DMS153 treated with DMSO at 0.1 percent for 48 hours (cell line): ENCODE results near the gene TNFRSF12A.

Experiments used
- DNase-seq: peaks from one replicate; lab custom pipeline; 2025; ENCODE audit not compliant: unreplicated experiment; lab: John Stamatoyannopoulos, UW

TNFRSF12A gene

DNA sequence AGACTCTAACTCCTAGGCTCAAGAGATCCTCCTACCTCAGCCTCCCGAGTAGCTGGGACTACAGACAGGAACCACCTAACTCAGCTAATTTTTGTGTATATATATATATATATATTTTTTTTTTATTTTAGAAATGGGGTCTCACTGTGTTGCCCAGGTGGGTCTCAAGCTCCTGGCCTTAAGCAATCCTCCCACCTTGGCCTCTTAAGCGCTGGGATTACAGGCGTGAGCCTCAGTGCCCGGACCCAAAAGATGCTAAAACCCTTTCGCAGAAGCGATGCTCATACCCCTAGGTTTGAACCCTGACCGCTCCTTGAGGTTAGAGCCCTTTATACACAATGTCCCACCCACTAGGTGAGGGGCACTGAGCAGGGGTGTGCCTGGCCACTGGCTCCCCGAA, 9.7 kb upstream of the TNFRSF12A start:
- DNase-seq: no peak

DNA sequence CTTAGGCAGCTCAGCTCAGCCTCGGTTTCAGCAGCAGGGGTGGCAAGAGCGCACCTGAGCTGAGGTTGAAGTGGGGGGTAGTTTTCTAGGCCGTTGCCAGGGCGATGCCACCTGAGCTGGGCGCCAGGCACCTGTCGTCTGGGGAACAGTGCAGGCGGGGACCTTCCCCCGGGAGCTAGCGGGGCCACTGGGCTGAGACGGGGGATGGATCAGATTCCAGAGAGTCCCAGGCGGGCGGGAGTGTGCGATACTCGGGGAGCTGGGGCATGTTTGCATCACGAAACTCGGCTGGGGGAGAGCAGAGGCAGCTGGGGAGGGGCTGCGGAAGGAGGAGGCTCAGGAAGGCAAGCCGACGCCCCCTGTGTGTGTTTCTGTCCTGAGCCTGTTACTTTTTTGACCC, 7.9 kb upstream of the TNFRSF12A start:
- peak; percentile 22 for DNase-seq

DNA sequence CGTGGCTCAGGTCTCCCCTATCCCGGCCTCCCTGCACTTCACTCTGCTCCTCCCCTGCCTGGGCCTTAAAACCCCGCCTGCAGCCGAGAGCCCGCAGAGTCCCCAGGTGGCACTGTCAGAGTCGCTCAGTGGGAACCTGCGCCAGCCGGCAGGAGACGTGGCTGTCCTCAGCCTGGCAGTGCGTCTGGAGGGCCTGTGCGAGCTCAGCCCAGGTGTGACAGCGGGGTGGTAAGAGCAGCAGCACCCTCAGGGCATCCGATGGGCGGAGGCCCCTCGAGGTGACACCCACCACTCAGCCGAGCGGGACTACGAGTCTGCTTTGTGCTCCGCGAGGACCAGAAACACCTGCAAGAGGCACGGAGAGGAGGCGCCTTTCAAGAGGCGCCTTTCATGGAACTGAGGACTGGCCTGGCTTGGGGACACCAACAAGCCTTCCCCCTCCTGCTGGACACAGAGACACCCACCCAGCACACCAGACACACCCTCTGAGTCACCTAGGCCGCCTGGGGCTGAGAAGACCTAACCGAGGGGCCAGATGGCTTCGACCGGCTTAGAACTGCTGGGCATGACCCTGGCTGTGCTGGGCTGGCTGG, 7.2 kb upstream of the TNFRSF12A start, which contains the start of gene CLDN9:
Gene CLDN9, plus strand, starts transcription at position 96 of the 593 bp plus-strand sequence. Its CDS starts 440 bp downstream, at position 536.
- peak; percentile 53 for DNase-seq

DNA sequence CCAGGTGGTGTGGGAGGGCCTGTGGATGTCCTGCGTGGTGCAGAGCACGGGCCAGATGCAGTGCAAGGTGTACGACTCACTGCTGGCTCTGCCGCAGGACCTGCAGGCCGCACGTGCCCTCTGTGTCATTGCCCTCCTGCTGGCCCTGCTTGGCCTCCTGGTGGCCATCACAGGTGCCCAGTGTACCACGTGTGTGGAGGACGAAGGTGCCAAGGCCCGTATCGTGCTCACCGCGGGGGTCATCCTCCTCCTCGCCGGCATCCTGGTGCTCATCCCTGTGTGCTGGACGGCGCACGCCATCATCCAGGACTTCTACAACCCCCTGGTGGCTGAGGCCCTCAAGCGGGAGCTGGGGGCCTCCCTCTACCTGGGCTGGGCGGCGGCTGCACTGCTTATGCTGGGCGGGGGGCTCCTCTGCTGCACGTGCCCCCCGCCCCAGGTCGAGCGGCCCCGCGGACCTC, 6.6 kb upstream of the TNFRSF12A start:
- DNase-seq: no peak

DNA sequence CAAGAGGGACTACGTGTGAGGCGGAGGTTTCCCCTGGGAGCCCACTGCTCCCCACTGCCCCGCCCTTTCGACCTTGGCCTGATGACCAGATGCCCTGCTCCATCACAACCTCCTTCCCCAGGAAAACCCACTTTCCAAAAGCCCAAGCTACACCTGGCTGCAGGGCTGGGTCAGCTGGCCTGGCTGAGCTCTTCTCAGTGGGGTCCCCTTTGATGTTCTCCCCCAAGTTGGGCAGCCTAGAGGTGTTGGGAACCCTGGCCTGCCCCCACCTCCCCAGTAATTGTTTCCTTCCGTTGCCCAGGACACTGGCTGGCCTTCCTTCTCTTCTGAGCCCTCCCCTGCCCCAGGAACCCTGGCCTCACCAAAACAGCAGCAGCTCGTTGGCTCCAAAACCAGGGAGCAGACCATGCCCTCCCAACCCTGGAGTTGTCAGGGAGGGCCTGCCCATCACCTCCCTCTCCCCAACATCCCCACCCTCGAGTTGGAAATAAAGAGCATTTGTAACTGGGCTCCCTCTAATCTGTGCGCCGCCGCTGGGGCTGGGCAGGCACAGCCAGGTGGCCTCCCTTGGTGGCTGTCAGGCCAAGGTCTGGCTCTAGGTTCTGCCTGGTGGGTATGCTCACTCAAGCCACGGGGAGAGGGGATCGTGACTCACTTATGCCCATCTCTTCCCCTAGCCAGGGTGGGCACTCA, 6.0 kb upstream of the TNFRSF12A start:
- DNase-seq: no peak

DNA sequence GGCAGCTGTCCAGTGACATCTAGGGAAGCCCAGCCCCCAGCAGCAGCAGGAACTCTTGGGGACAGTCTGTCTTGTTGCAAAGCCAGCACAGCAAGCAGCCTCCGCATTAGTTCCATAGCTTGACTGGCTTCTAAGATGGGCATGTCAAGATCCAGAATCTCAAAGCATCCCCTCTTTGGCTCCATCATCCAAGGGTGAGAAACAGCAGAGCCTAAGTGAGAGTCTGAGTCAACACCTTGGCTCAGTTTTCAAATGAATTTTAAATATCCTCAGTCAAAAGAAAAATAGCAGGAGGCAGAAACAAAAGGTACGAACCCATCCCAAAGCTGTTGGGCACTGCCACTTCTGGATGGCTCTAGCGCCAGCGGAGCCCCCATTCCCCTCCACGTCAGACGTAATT, 5.2 kb upstream of the TNFRSF12A start:
- no peak for DNase-seq

DNA sequence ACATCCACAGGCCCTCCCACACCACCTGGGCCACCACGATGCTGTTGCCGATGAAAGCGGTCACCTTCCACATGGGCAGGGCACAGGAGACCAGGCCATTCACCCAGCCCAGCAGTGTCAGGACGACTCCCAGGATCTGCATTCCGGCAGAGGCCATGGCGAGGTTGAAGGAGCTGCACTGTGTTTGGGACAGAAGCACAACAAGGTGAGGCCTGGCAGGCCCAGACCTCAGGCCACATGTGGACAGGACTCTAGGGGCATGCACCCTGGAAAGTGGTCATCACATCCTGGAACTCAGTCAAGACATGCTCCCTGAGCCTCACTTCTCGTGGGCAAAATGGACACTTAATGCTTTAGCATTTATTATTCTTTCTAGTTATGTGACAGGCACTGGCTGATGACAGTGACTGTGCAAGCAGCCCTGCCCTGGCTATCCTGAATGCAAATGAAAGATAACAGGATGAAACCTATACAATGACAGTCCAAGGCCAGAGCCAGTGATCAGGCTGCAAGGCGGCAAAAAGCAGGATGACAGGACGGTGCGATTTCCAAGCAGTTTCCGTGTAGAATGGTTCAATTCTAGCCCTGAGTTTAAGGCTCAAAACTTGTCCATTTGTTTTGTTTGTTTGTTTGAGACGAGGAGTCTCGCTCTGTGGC, 4.2 kb upstream of the TNFRSF12A start:
- DNase-seq: no peak

DNA sequence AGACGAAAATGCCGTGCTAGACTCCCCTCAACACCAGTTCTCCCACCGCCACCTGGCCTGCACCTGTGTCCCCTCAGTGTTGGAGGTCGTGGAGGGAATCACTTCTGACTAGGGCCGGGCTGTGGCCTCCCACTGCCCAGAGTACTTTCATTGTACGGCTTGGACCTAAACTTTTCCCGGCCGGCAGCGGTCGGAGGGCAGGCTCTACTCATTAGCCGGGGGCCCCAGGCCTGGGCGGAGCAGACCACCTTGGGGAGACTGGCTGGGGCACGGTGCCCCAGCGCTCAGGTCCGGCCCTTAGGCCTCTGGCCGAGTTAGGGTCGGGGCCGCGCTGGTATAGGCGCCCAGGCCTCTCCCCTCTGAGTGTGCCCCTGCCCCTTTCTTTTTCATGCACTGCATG, 2.8 kb upstream of the TNFRSF12A start:
- no peak for DNase-seq

DNA sequence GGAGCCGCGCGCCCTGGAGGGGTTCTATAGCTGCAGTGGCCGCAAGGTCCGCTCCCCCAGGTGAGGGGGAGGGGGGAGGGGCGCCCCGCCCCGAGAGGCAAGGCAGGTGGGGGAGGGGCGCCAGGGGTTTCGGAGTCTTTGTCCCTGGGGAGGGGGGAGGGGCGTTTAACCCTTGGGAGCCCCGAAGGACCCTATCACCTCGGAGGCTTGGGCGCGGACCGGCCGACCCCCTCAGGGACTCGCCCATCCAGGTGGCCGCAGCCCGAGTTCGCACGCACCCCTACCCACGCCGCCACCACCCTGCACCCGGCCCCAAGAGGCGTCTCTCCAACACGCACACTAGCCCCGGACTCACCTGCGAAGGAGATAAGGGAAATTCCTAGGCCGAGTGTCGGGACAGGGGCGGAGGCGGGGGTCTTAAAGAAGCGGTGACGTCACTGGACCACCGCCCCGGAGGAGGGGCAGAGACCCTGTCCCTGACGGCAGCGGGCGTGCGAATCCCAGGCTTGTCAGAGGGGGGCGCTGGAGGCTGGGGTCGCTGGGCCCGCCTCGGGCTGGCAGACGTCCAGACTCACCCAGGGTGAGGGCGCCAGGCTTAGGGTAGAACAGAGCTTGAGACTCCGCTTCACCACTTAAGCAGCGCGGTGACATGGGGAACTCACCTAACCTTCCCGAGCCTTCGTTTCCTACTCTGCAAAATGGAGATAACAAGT, 2.2 kb upstream of the TNFRSF12A start, which contains the start of gene CLDN6:
Gene CLDN6, minus strand, starts transcription at position 390 of the 713 bp plus-strand sequence. CDS start 2,162 bp downstream, outside the sequence.
- DNase-seq: peak; percentile 13

DNA sequence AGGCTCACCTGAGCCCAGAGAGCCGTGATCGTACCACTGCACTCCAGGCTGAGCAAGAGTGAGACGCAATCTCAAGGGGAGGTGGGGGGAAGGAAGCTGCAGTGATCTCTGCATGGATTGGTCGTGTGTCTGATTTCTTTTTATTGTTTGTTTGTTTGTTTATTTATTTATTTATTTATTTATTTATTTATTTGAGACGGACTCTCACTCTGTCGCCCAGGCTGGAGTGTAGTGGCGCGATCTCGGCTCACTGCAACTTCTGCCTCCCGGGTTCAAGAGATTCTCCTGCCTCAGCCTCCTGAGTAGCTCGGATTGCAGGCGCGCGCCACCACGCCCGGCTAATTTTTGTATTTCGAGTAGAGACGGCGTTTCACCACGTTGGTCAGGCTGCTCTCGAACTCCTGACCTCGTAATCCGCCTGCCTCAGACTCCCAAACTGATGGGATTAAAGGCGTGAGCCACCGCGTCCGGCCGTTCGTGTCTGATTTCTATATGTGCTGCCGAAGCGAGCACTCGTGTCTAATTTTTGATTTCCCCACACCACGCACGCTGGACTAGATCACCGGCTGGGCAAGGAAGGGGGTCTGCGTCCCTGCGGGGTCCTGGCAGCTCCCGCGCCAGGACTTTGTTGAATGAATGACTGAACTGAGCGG, 448 bp upstream of the TNFRSF12A start:
- DNase-seq: no peak

DNA sequence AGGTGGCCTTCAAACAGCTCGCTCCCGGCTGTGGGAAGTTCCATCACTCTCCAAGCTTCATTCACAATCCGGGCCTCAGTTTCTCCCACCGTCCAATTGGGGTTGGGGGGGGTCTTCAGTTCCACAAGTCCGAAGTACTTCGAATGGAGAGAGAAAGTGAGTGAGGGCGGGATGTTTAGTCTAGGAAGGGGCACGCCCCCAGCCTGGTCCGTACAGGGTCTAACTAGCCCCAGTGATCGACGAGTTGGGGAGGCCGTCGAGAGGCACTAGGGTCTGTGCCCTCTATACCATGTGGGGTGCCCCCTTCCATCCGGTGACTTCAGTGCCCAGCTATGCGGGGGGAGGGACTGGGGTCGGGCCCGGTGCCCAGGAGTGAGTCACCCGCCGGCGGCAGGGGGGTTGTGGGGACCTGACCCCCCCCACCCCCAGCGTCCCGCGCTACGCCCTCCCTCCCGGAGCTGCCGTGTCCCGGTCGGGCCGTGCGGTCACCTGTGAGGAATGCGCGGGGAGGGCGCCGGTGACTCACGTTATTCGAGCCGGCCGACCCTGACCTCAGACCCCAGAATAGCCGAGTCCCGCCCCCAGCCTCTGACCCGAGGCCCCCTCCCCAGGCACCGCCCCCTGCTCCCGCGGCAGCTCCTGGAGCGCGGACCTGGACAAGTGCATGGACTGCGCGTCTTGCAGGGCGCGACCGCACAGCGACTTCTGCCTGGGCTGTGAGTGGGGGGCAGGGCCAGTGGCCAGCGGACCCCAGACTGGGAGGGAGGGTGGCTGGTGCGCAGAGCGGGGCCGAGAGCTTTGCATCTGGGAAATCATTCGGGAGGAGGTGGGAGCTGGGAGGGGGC, 658 bp downstream of the TNFRSF12A start:
- DNase-seq: no peak

DNA sequence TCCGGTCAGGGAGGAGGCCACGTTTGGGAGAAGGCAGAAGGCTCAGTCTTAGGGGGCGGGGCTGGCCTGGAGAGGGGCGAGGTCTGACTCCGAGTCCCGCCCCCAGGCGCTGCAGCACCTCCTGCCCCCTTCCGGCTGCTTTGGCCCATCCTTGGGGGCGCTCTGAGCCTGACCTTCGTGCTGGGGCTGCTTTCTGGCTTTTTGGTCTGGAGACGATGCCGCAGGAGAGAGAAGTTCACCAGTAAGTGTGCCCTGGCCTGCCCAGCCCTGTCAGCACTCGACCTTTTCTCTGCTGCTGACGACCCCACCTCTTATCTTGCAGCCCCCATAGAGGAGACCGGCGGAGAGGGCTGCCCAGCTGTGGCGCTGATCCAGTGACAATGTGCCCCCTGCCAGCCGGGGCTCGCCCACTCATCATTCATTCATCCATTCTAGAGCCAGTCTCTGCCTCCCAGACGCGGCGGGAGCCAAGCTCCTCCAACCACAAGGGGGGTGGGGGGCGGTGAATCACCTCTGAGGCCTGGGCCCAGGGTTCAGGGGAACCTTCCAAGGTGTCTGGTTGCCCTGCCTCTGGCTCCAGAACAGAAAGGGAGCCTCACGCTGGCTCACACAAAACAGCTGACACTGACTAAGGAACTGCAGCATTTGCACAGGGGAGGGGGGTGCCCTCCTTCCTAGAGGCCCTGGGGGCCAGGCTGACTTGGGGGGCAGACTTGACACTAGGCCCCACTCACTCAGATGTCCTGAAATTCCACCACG, 1.5 kb downstream of the TNFRSF12A start:
- DNase-seq: peak; percentile 27

DNA sequence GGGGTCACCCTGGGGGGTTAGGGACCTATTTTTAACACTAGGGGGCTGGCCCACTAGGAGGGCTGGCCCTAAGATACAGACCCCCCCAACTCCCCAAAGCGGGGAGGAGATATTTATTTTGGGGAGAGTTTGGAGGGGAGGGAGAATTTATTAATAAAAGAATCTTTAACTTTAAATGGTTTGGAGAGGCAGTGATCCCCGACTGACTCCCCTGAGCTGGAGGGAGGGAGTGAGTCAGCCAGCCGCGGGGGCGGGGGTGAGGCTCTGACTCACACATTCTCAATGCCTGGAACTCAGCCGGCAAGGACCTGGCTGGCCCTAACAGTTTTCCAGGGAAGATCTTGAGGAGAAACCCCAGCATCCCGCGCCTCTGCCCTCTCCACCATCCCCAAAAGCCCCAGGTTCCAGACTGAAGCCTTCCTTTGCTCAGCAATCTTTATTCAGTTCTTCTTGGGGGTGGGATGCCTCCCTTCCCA, 2.1 kb downstream of the TNFRSF12A start:
- DNase-seq: no peak

DNA sequence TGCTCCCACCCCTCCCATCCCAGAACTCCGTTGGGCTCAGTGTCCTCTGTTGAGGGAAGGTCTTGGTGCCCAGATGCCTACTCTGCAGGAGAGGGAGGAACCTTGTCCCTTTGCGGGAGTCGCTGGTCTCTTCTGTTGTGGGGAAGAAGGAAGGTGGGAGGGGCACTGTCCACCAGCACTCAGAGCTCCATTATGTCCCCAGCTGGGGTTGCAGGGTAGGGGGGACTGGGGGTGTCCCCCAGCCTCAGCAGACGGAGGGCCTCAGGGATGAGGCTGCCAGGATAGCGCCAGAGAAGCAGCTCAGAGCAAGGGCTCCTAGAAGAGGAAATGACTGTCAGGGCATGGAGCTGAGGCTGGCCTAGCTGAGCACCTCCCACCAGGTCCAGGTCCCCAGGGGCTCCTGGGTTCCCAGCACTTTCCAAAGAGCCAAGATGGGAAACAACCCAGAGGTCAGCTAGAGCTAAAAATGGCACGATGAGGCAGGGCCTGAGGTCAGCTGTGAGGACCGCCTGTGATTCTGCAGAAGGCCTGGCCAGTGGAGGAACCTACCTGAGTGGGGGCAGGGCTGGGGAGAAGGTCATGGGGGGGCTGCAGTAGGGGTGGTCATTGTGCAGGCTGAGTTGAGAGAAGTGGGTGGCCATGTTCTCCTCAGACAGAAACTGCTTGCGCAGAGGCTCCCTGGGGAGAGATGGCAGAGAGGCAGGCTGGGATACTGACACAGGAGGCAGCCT, 2.7 kb downstream of the TNFRSF12A start:
- DNase-seq: peak; percentile 13

DNA sequence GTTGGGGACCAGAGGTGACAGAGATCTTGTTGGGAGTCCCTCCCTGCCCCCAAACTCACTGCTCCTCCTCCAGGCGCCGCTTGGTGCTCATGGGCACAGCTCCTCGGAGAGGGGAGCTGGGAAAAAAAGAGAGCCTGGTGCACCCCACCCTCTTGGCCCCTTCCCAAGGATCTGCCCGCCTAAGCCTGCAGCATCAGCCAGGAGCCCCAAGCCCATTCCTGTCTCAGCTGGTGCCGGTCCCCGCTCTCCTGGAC, 3.2 kb downstream of the TNFRSF12A start:
- no peak for DNase-seq

DNA sequence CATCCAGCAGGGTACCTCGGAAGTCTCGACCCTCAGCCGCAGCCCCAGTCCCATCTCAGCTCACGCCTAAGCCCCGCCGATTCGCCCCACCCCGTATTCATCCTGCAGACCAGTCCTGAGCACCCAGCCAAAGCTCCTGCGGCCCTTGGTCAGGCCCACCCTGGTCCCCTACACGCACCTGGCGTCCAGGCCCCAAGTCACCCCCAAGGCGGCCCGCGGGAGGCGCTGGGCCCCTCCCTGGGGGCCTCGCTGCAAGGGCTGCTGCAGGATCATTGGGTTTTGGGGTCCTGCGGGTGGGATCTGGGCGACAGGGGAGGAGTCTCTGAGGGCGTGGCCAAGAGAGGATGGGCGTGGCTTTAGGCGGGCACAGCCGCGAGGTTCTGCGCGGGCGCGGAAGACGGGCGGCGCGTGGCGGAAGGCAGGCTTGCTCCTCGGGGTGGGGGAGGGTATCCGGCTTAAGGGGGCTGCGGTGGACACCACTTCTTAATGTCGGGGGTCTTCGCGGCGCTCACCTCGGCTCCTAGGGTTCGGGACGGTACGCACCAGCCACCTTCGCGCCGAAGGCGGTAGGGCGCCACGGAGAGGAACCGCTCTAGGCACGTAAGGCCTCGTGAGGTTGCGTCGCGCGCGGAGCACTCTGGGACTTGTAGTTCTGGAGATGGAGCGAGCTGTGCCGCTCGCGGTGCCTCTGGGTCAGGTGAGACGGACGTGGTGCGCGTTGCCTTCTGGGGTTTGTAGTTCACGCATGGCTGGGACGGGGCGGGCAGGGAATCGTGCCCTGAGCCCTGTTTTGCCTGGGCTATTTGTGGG, 3.7 kb downstream of the TNFRSF12A start, which contains the start of the genes HCFC1R1 and THOC6:
Gene HCFC1R1, minus strand, starts transcription at position 274 of the 810 bp plus-strand sequence. Its CDS starts 1 bp downstream, at position 273.
Gene THOC6, plus strand, starts transcription at position 367 of the 810 bp plus-strand sequence. Its CDS starts 292 bp downstream, at position 659.
- DNase-seq: peak; percentile 89
